OCI-LY7 (cell line): Measurements from ENCODE around the gene NEAT1. TPM values are rescaled to one million over a fixed set of nuclear protein-coding genes. Genes with fewer than 3 reads are reported as not detected.

ENCODE experiments used
- BruUV-seq: library from RNA; stranded (reverse); fragments of 400-500 nt; replicated peaks from 2 replicates; lab custom pipeline; 2021; lab: Mats Ljungman, UMichigan
- CTCF ChIA-PET: fragments of 300-600 bp; sonication (Branson Sonifier 250); formaldehyde crosslinking; loops from one replicate; lab custom pipeline; 2022; ENCODE audit warnings: antibody characterized with exemption; ENCODE audit not compliant: unreplicated experiment; lab: Charles Lee
- POLR2A ChIA-PET: fragments of 300-600 bp; sonication (Branson Sonifier 250); formaldehyde crosslinking; loops from one replicate; lab custom pipeline; 2022; ENCODE audit warnings: antibody characterized with exemption; lab: Charles Lee
- DNase-seq: peaks from one replicate; pipeline ENCODE4 v3.0.0-alpha.2; 2015; ENCODE audit warnings: low spot score
- H2AFZ ChIP-seq: fragments of 200-600 bp; sonication (generic), shearing (Covaris generic); 2 replicates; pipeline ENCODE4 v1.6.1; 2014; ENCODE audit warnings: mild to moderate bottlenecking, antibody characterized with exemption, low read length, moderate library complexity
- H3K27ac ChIP-seq: fragments of 200-600 bp; sonication (generic); 2 replicates; pipeline ENCODE4 v1.5.1; 2014; ENCODE audit warnings: mixed run types, low read depth, mild to moderate bottlenecking, moderate library complexity, low read length, inconsistent platforms; ENCODE audit not compliant: poor library complexity, severe bottlenecking
- H3K36me3 ChIP-seq: fragments of 200-600 bp; sonication (generic); 2 replicates; pipeline ENCODE4 v1.6.1; 2014; ENCODE audit warnings: mild to moderate bottlenecking, antibody characterized with exemption, low read length, moderate library complexity, mixed read lengths; ENCODE audit not compliant: insufficient read depth
- H3K4me1 ChIP-seq: fragments of 200-600 bp; sonication (generic); 2 replicates; pipeline ENCODE4 v1.5.1; 2014; ENCODE audit warnings: mild to moderate bottlenecking, low read length; ENCODE audit not compliant: insufficient read depth, poor library complexity, severe bottlenecking
- H3K4me2 ChIP-seq: fragments of 200-600 bp; sonication (generic); 2 replicates; pipeline ENCODE4 v1.6.1; 2014; ENCODE audit warnings: mild to moderate bottlenecking, low read length
- H3K4me3 ChIP-seq: fragments of 200-600 bp; sonication (generic); 2 replicates; pipeline ENCODE4 v1.5.1; 2014; ENCODE audit warnings: mild to moderate bottlenecking, low read depth, low read length; ENCODE audit not compliant: poor library complexity, severe bottlenecking
- H3K79me2 ChIP-seq: fragments of 200-600 bp; sonication (generic); 2 replicates; pipeline ENCODE4 v1.6.1; 2016; ENCODE audit warnings: low read depth, mild to moderate bottlenecking, low read length, moderate library complexity, mixed read lengths; ENCODE audit not compliant: insufficient read depth
- H3K9me2 ChIP-seq: fragments of 200-600 bp; sonication (generic); 2 replicates; pipeline ENCODE4 v1.6.1; 2016; ENCODE audit warnings: mild to moderate bottlenecking, low read length, mixed read lengths; ENCODE audit not compliant: insufficient read depth
- H3K9me3 ChIP-seq: fragments of 200-600 bp; sonication (generic); 2 replicates; pipeline ENCODE4 v1.6.1; 2014; ENCODE audit warnings: mild to moderate bottlenecking, mixed run types, low read length, mixed read lengths
- H4K20me1 ChIP-seq: fragments of 200-600 bp; sonication (generic); 2 replicates; pipeline ENCODE4 v1.6.1; 2014; ENCODE audit warnings: mild to moderate bottlenecking, antibody characterized with exemption, low read length, moderate library complexity, mixed read lengths; ENCODE audit not compliant: insufficient read depth
- CTCF ChIP-seq: fragments of 200-600 bp; sonication (generic); conservative IDR thresholded peaks from 2 replicates; pipeline ENCODE4 v1.5.1; 2014; ENCODE audit warnings: mild to moderate bottlenecking, antibody characterized with exemption, low read length, moderate library complexity, mixed read lengths
- EZH2phosphoT487 ChIP-seq: fragments of 200-600 bp; sonication (generic); IDR thresholded peaks from 2 replicates; pipeline ENCODE4 v1.6.1; 2018; ENCODE audit warnings: low read depth, borderline replicate concordance, mild to moderate bottlenecking, mixed run types, antibody characterized with exemption, low read length, moderate library complexity, mixed read lengths
- intact Hi-C: fragments of 100-400 bp; cut with micrococcal nuclease; formaldehyde crosslinking; loops from one replicate; pipeline ENCODE4 v1.10.0; 2022; ENCODE audit not compliant: unreplicated experiment
- total RNA-seq, 2 experiments: library from RNA; depleted of rRNA in 1 of 2; stranded (reverse); fragments of >200 nt in 1 of 2; shearing (Covaris generic) in 1 of 2; gene quantifications; 2 replicates each; pipeline ENCODE4 v1.2.3, GENCODE V29; 2014 to 2022

NEAT1 gene
- total RNA-seq, 2 experiments from 2014 or later: 30.1 to 440 TPM

DNA sequence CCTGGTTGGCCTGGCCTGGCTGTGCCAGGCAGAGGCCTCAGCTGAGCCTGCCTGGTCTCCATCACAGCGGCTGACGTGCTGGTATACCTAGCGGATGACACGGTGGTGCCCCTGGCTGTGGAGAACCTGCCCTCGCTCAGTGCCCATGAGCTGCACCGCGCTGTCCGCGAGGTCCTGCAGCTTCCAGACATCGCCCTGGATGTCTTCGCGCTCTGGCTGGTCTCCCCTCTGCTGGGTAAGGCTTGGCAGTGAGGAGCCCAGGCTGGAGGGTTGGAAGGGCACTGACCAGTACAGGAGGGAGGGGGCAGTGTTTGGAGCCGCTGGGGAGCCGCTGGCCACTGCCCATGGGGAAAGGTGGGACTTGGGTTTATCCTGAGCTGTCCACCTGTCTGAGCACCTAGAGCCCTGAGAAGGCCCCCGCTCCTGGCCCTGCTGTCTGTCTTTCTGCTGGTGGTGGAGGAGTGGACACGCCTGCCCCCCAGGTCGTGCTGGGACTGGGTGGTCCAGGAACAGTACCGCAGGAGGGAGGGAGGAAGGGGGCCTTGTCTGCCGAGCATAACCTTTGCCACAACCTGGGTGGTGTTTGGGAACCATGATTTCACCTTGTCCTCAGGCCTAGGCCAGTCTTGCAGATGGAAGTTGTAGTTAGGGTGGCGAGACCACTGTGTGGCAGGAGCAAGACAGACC is 33.2 kb upstream of the NEAT1 start:
- BruUV-seq: no TSS peak
- Histone ChIP-seq H3K4me1 (peaks cover 24% of the 10 kb centered on the region), H3K9me3 (no peaks in the 10 kb centered on the region), H3K36me3 (peaks cover 31% of the 10 kb centered on the region; the same call in 1 of the 2 replicates), H4K20me1 (no peaks in the 10 kb centered on the region), H3K9me2 (no peaks in the 10 kb centered on the region), H3K4me3 (no peak overlapping the region), H2AFZ (no peak overlapping the region), H3K27ac (no peak overlapping the region), H3K79me2 (peaks cover 7% of the 10 kb centered on the region; the same call in 1 of the 2 replicates), H3K4me2 (peak overlapping the region; percentile 91; the same call in 1 of the 2 replicates)
- TF ChIP-seq CTCF (no peak), EZH2phosphoT487 (no peak)
- intact Hi-C loops: no loop called here
- POLR2A ChIA-PET: no interaction called here
- CTCF ChIA-PET: no interaction called here
- no peak for DNase-seq

- Histone ChIP-seq H3K79me2 (peaks cover 7% of the 10 kb centered on the region; the same call in 1 of the 2 replicates), H3K36me3 (peaks cover 36% of the 10 kb centered on the region; the same call in 1 of the 2 replicates)
- BruUV-seq: no TSS peak
These were observed 32.3 kb upstream of the NEAT1 start for GRCh38 chr11:65390099-65390941.

More at GRCh38 chr11:65390099-65390941, 32.3 kb upstream of the NEAT1 start:
- Histone ChIP-seq H3K4me3 (no peak overlapping the region), H2AFZ (no peak overlapping the region), H4K20me1 (no peaks in the 10 kb centered on the region), H3K27ac (no peak overlapping the region), H3K4me1 (peaks cover 22% of the 10 kb centered on the region), H3K9me2 (no peaks in the 10 kb centered on the region), H3K9me3 (no peaks in the 10 kb centered on the region), H3K4me2 (peak overlapping the region; percentile 7; the same call in 1 of the 2 replicates)
- TF ChIP-seq EZH2phosphoT487: no peak
- TF ChIP-seq CTCF: no peak
- ChIA-PET CTCF (no interaction called here), POLR2A (interaction anchor here (0.6 kb wide), 3 partner anchors 8 to 58 kb away, joined by 3 to 4 read pairs (median 3); no protein-coding TSS in a partner anchor)
- no peak for DNase-seq
- intact Hi-C loops: no loop called here
